Measurements from ENCODE around the gene PAGE2B.

- TF ChIP-seq CTCF (IDR thresholded peaks at IDR 0.05) = no peak
- TF ChIP-seq POLR2A (IDR thresholded peaks at IDR 0.05) = no peak
Measured at GRCh38 chrX:55033429-55033828, 41.4 kb upstream of the PAGE2B start.
